ENCODE results near the gene PTCD2.
"Not testable (repeated sequence)": the region's sequence is repeated elsewhere in the genome, so short reads cannot be mapped to it uniquely, and the experiment has no call there.

The PTCD2 gene

DNA sequence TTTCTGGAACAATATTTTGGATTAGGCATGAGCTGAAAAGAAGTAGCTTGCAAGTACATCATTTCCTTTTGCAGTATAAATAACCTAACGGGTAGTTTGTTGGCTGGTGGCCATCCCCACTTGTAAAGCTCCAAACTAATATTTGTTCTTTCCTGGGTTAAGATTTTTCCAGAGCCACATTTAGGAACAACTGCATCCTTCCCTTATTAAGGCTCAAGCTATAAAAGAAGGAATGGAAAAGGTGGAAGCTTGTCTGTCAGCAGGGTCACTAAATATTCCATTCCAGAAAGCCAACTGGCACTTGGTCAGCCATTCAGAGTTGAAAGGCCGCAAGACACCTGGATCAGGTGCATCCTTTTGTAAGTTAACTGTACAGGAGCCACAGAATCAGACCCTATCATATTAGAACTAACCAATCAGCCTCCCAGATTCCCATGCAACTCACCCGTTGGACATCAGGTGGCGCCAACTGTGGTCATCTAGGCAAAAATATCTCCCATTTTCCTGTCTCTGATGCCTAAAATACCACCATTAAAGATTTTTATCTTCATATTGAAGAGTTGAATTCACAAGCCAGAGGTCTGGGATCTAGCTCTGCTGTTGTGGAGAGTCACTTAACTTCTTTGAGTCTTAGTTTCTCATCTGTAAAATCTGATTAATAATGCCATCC lies 82.9 kb downstream of the PTCD2 start:
- H3K36me3 ChIP-seq (ENCODE audit: insufficient read depth, low read length), result no peaks in the 10 kb centered on the region
- H3K9me3 ChIP-seq (ENCODE audit: low read length), result peaks cover 13% of the 10 kb centered on the region
- no peak overlapping the region for H3K4me3 ChIP-seq (ENCODE audit: low read length)
- H2AFZ ChIP-seq (ENCODE audit: low read depth, low read length), result no peak overlapping the region
- H3K27me3 ChIP-seq (ENCODE audit: insufficient read depth, low read length), result no peaks in the 10 kb centered on the region
- H3K4me1 ChIP-seq (ENCODE audit: insufficient read depth, low read length), result peaks cover 5% of the 10 kb centered on the region

DNA sequence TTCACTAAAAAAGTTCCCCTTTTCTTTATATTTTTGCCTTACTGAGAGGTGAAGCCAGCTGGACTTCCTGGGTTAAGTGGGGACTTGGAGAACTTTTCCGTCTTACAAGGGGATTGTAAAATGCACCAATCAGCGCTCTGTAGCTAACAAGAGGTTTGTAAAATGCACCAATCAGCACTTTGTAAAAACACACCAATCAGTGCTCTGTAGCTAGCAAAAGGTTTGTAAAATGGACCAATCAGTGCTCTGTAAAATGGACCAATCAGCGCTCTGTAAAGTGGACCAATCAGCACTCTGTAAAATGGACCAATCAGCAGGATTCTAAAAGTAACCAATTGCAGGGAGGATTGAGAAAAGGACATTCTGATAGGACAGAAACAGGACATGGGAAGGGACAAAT lies 84.6 kb downstream of the PTCD2 start:
- H3K4me3 ChIP-seq (ENCODE audit: low read length); H3K27me3 ChIP-seq (ENCODE audit: insufficient read depth, low read length); H2AFZ ChIP-seq (ENCODE audit: low read depth, low read length); H3K4me1 ChIP-seq (ENCODE audit: insufficient read depth, low read length); H3K36me3 ChIP-seq (ENCODE audit: insufficient read depth, low read length): not testable (repeated sequence)
- peaks cover 13% of the 10 kb centered on the region for H3K9me3 ChIP-seq (ENCODE audit: low read length)

DNA sequence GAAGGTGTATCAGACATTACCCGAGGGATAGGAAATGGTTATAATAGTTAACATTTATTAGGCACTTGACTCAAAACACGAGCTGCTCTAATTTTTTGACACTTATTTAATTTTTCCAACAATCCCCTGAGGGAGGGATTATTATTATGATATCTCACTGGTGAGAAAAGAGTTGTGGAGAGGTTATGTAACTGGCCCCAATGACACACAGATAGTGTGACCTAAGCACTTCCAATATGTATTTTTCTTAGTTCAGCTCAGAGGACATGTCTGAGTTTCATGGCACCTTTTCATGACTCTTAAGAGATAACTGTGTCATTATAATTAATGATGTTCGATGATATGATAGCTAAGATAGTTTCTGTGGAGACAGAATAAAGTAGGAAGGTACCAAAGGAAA lies 86.9 kb downstream of the PTCD2 start:
- H3K9me3 ChIP-seq (ENCODE audit: low read length), result no peaks in the 10 kb centered on the region
- no peaks in the 10 kb centered on the region for H3K36me3 ChIP-seq (ENCODE audit: insufficient read depth, low read length)
- H3K27me3 ChIP-seq (ENCODE audit: insufficient read depth, low read length), result no peaks in the 10 kb centered on the region
- no peak overlapping the region for H2AFZ ChIP-seq (ENCODE audit: low read depth, low read length)
- peaks cover 10% of the 10 kb centered on the region for H3K4me1 ChIP-seq (ENCODE audit: insufficient read depth, low read length)
- H3K4me3 ChIP-seq (ENCODE audit: low read length), result no peak overlapping the region

DNA sequence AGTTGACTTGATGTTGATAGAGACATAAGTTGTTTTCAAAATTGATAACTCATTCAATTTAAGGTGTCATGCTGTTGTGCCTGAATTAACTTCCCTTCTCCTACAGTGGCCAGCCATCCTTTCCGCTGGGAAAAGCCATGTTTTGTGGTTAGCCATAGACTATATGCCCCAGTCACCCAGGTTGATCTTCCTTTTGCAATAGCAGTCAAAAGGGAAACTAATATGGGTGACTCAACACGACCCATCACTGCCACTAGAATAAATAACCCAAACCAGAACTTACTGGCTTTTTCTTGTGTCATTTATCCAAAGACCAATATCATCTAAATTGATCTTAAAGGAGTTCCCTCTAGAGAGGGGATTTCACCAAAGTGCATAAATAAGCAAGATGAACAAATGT lies 87.4 kb downstream of the PTCD2 start:
- no peaks in the 10 kb centered on the region for H3K9me3 ChIP-seq (ENCODE audit: low read length)
- no peak overlapping the region for H3K4me3 ChIP-seq (ENCODE audit: low read length)
- no peaks in the 10 kb centered on the region for H3K27me3 ChIP-seq (ENCODE audit: insufficient read depth, low read length)
- H3K4me1 ChIP-seq (ENCODE audit: insufficient read depth, low read length), result peaks cover 10% of the 10 kb centered on the region
- H2AFZ ChIP-seq (ENCODE audit: low read depth, low read length), result no peak overlapping the region
- no peaks in the 10 kb centered on the region for H3K36me3 ChIP-seq (ENCODE audit: insufficient read depth, low read length)

DNA sequence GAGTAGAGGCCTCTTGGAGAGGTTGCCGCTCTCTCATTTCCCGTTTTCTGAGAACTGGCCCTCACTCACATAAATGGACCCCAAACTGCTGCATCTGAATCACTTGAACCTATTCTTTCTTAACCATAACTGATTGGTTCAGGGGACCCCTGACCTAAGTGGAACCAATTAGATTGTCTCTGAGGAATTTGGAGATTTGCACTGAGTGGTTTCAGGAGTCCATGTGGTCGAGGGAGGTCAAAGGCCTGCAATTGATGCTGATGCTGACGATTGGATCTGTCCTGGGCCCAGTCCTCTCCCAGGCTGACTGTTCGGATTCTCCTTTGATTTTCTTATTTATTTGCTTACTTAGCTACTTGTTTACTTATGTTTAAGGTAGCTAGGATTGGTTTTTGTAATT lies 88.0 kb downstream of the PTCD2 start:
- H2AFZ ChIP-seq (ENCODE audit: low read depth, low read length), result no peak overlapping the region
- no peaks in the 10 kb centered on the region for H3K9me3 ChIP-seq (ENCODE audit: low read length)
- H3K4me1 ChIP-seq (ENCODE audit: insufficient read depth, low read length), result peaks cover 10% of the 10 kb centered on the region
- no peaks in the 10 kb centered on the region for H3K27me3 ChIP-seq (ENCODE audit: insufficient read depth, low read length)
- H3K36me3 ChIP-seq (ENCODE audit: insufficient read depth, low read length), result no peaks in the 10 kb centered on the region
- H3K4me3 ChIP-seq (ENCODE audit: low read length), result no peak overlapping the region

DNA sequence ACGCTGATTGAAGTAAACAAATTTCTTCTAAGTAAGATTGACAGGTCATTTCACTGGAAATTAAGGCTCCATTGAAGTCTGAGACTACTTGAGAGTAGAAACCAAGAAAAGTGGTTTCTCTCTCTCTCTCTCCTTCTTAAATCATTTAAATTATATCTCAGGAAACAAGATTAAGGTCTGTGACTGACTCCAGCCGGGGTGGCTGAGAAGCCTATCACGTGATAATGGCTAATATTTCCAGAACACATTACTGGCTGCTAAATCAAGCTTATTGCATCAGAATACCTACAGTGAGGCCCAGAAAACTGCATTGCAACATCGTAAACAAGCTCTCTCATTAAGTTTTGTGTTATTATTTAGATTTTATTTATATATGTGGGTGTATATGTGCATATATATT lies 88.4 kb downstream of the PTCD2 start:
- H3K4me3 ChIP-seq (ENCODE audit: low read length), result no peak overlapping the region
- no peaks in the 10 kb centered on the region for H3K9me3 ChIP-seq (ENCODE audit: low read length)
- peaks cover 10% of the 10 kb centered on the region for H3K4me1 ChIP-seq (ENCODE audit: insufficient read depth, low read length)
- no peaks in the 10 kb centered on the region for H3K36me3 ChIP-seq (ENCODE audit: insufficient read depth, low read length)
- no peaks in the 10 kb centered on the region for H3K27me3 ChIP-seq (ENCODE audit: insufficient read depth, low read length)
- H2AFZ ChIP-seq (ENCODE audit: low read depth, low read length), result no peak overlapping the region

DNA sequence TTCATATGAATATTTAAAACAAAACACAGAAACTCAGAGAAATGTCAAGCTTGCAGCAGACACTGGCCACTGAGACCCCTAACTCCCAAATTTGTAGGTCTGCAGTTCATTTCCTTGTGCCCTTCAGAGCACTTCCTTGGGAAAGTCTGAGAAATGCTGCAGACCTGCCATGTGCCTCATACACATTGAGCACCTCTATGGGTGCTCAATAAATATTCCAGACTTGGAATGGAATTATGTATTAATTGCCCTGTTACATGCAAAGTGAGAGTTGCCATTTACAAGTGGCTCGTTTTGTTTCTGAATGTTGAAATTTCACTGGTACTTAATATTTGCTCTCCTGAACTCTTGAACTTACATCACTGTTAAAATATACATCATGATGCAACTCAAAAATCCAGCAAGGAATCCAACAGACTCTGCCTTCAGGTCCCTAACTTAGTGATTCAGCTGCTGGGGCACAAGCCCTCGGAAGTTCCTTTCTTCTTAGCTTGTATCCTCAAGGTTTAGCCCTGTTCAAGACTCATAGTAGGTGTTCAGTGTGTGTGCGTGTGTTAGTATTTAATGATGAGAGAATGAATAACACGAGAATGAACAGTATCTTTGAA lies 90.6 kb downstream of the PTCD2 start:
- H3K9me3 ChIP-seq (ENCODE audit: low read length), result no peaks in the 10 kb centered on the region
- no peaks in the 10 kb centered on the region for H3K27me3 ChIP-seq (ENCODE audit: insufficient read depth, low read length)
- H3K4me1 ChIP-seq (ENCODE audit: insufficient read depth, low read length), result peaks cover 10% of the 10 kb centered on the region
- no peak overlapping the region for H2AFZ ChIP-seq (ENCODE audit: low read depth, low read length)
- H3K36me3 ChIP-seq (ENCODE audit: insufficient read depth, low read length), result no peaks in the 10 kb centered on the region
- H3K4me3 ChIP-seq (ENCODE audit: low read length), result no peak overlapping the region

DNA sequence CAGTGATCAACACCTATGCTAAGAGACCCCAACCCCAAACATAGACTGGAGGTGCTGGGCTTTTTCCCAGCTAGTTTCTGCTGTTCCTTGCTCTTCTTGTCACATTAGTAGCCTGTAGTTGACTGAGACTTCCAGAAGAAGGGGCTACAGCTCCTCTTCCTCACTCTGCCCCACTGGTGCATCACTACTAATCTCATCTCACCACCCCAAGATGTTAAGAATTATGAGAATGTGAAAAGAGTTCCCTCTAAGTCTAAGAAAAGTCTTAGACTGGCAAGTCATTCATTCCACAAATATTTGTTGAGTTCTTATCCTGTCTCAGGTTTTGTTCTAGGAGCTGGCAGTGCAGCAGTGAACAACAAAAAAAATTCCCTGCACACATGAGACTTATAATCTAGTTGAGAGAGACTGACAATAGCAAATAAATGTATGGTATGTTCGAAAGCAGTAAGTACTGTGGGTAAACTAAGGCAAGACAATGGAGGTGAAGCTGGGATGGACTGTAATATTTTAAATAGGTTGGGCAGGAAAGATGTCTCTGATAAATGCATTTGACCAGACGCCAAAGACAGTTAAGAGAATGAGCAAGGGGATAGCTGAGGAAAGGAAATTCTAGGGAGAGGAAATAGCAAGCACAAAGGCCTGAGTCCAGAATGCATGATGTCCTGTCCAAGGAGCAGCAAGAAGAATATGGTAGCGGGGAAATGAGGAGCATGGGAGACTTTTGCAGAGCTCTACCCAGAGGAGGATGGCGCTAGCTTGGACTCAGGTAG lies 92.3 kb downstream of the PTCD2 start:
- Histone ChIP-seq H3K9me3 (ENCODE audit: low read length) (no peaks in the 10 kb centered on the region), H3K4me1 (ENCODE audit: insufficient read depth, low read length) (peaks cover 9% of the 10 kb centered on the region), H3K4me3 (ENCODE audit: low read length) (no peak overlapping the region), H3K36me3 (ENCODE audit: insufficient read depth, low read length) (no peaks in the 10 kb centered on the region), H2AFZ (ENCODE audit: low read depth, low read length) (no peak overlapping the region), H3K27me3 (ENCODE audit: insufficient read depth, low read length) (no peaks in the 10 kb centered on the region)

DNA sequence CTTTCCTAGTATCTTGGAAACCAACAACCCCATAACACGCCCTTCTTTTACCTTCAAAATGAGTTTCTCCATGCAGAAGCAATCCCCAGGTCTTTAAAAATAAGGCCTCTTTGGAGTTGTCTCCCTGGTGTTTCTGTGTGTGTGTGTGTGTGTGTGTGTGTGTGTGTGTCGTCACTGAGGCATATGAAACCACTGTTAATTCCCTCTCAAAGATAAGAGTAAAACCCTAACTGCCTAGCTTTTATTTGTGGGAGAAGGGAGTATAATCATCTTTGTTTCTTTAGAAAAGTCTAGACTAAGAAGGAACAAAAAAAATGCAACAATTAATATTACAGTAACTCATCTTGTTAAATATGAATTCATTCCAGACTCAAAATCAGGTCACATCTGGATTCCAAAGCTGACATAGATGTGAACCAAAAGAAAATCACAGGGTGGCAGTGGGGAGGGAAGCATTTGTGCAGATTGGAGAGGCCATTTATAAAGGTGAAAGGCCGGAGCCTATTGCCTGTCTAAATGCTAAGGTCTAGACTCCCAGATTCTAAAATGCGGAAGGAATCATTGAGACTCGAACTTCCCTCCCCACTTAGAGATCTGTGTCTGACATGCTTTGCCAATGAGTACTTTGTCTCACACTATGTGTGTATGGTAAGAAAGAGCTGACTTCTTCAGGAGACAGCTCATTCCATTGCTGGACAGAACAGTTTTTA lies 95.6 kb downstream of the PTCD2 start:
- Histone ChIP-seq H2AFZ (ENCODE audit: low read depth, low read length) (no peak overlapping the region), H3K27me3 (ENCODE audit: insufficient read depth, low read length) (no peaks in the 10 kb centered on the region), H3K4me3 (ENCODE audit: low read length) (no peak overlapping the region), H3K4me1 (ENCODE audit: insufficient read depth, low read length) (no peaks in the 10 kb centered on the region), H3K36me3 (ENCODE audit: insufficient read depth, low read length) (no peaks in the 10 kb centered on the region), H3K9me3 (ENCODE audit: low read length) (peaks cover 5% of the 10 kb centered on the region)

DNA sequence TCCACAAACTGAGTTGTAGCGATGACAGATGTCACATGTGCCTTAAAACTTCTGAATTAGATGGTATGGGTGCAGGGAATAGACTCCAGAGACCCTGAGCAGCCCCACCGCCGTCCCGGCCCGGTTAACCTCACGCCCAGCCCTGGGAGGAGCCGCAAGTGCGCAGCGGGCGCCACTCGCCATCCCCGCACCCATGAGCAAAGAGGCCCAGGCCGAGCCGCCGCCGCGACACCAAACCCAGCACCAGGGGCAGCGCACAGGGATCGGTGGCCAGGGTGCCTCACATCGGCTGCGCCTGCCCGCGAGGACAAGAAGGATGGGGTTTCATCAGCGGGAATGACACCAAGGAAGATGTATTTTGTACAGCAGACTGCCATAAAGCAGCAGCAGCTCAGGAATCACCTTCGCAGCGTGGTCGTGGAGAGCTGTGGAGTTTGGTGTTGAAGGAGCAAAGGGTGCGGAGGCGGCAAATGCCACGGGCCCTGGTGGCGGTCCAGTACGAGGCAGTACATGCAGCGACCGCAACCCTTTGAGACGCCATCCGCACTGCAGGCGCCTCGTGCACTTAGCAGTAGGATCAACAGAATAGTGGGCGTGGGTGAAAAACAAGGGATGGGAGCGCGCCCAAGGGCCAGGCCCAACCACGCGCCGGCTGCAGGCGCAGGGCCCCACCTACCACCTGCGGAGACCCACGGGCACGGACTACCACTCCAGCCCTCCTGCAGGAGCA lies 97.3 kb downstream of the PTCD2 start:
- Histone ChIP-seq H3K27me3 (ENCODE audit: insufficient read depth, low read length) (no peaks in the 10 kb centered on the region), H3K9me3 (ENCODE audit: low read length) (peaks cover 5% of the 10 kb centered on the region), H3K4me3 (ENCODE audit: low read length) (no peak overlapping the region), H2AFZ (ENCODE audit: low read depth, low read length) (no peak overlapping the region), H3K4me1 (ENCODE audit: insufficient read depth, low read length) (no peaks in the 10 kb centered on the region), H3K36me3 (ENCODE audit: insufficient read depth, low read length) (no peaks in the 10 kb centered on the region)

Measured in neuron (in vitro differentiated cells).